ENCODE results near the gene TECTA. TPM values are rescaled to one million over a fixed set of nuclear protein-coding genes. Genes with fewer than 3 reads are reported as not detected.

Gene TECTA
- total RNA-seq, 1 experiment from 2014 or later = 0.37 TPM

- CTCF ChIA-PET = no interaction called here
- TF ChIP-seq CDX4 (CRISPR knock-in tag; IDR thresholded peaks at IDR 0.05; ENCODE audit: borderline replicate concordance) (no peak), JUN (CRISPR knock-in tag; IDR thresholded peaks at IDR 0.05) (no peak), TCF7 (CRISPR knock-in tag; IDR thresholded peaks at IDR 0.05; ENCODE audit: low read depth) (no peak), ELF4 (CRISPR knock-in tag; IDR thresholded peaks at IDR 0.05; ENCODE audit: low read depth) (no peak), HMGXB4 (CRISPR knock-in tag; IDR thresholded peaks at IDR 0.05) (no peak), NR2C2 (CRISPR knock-in tag; IDR thresholded peaks at IDR 0.05) (no peak), CTCF (IDR thresholded peaks at IDR 0.05) (no peak), NFATC4 (CRISPR knock-in tag; IDR thresholded peaks at IDR 0.05) (no peak), JAZF1 (CRISPR knock-in tag; IDR thresholded peaks at IDR 0.05) (no peak), ZNF532 (CRISPR knock-in tag; IDR thresholded peaks at IDR 0.05; ENCODE audit: borderline replicate concordance) (no peak), ARID4B (CRISPR knock-in tag; IDR thresholded peaks at IDR 0.05; ENCODE audit: borderline replicate concordance) (no peak), USF2 (CRISPR knock-in tag; IDR thresholded peaks at IDR 0.05) (no peak), PRDM15 (CRISPR knock-in tag; IDR thresholded peaks at IDR 0.05) (no peak), CREB1 (CRISPR knock-in tag; IDR thresholded peaks at IDR 0.05) (no peak), TEAD1 (CRISPR knock-in tag; IDR thresholded peaks at IDR 0.05) (no peak), TEAD4 (CRISPR knock-in tag; IDR thresholded peaks at IDR 0.05) (no peak), ZNF317 (CRISPR knock-in tag; IDR thresholded peaks at IDR 0.05; ENCODE audit: borderline replicate concordance, low read depth) (no peak)
- no peak overlapping the region for H3K27ac Mint-ChIP-seq
- POLR2A ChIA-PET = no interaction called here
- peaks cover 40% of the 10 kb centered on the region for H3K9me3 Mint-ChIP-seq
- no peak overlapping the region for H3K4me3 Mint-ChIP-seq
- H3K4me1 Mint-ChIP-seq = peaks cover 3% of the 10 kb centered on the region; the same call in 1 of the 2 replicates
- no peak for DNase-seq (ENCODE audit: low spot score)
- H3K36me3 Mint-ChIP-seq = peaks cover 24% of the 10 kb centered on the region
- no peaks in the 10 kb centered on the region for H3K27me3 Mint-ChIP-seq (ENCODE audit: low read depth)
- no peak for ATAC-seq
Measured at GRCh38 chr11:121226415-121227263, 125.6 kb downstream of the TECTA start.

All from WTC11 (cell line).